SK-MEL-5 (cell line): Measurements from ENCODE around the gene ZNF683. TPM values are rescaled to one million over a fixed set of nuclear protein-coding genes. Genes with fewer than 3 reads are reported as not detected.

Experiments
- DNase-seq: peaks from one replicate; pipeline ENCODE4 v3.0.0-alpha.2; 2016; ENCODE audit warnings: low read depth, low spot score
- in situ Hi-C: cut with HindIII; loops from 2 replicates; pipeline ENCODE4 v1.10.0; 2016; ENCODE audit warnings: low sequenced_read_pairs, high pct_unique_total_duplicates, low pct_unique_long_range_greater_than_20kb
- total RNA-seq: library from RNA; depleted of rRNA; stranded (reverse); fragments of >200 nt; shearing (Covaris generic); gene quantifications from 2 replicates; pipeline ENCODE4 v1.2.3, GENCODE V29; 2014

Gene ZNF683
- total RNA-seq, 1 experiment from 2014 or later: not detected

- in situ Hi-C loops: no loop called here
- peak; percentile 81 for DNase-seq
Observed at GRCh38 chr1:26363549-26364448, 8.8 kb downstream of the ZNF683 start.

- in situ Hi-C loops: no loop called here
Observed at GRCh38 chr1:26362331-26362730, 10.2 kb downstream of the ZNF683 start.

GRCh38 chr1:26361605-26362122, 10.9 kb downstream of the ZNF683 start:
- no peak for DNase-seq
- in situ Hi-C loops: no loop called here

More at GRCh38 chr1:26362331-26362730, 10.2 kb downstream of the ZNF683 start:
- DNase-seq: no peak

- in situ Hi-C loops: no loop called here
- no peak for DNase-seq
Observed at GRCh38 chr1:26360807-26361604, 11.5 kb downstream of the ZNF683 start.

GRCh38 chr1:26359981-26360806, 12.4 kb downstream of the ZNF683 start:
- DNase-seq: no peak
- in situ Hi-C loops: no loop called here

GRCh38 chr1:26358411-26359384, 13.9 kb downstream of the ZNF683 start:
- DNase-seq: no peak
- in situ Hi-C loops: no loop called here

GRCh38 chr1:26357121-26357602, 15.4 kb downstream of the ZNF683 start:
- in situ Hi-C loops: no loop called here
- no peak for DNase-seq

- DNase-seq: no peak
- in situ Hi-C loops: no loop called here
Observed at GRCh38 chr1:26356106-26356505, 16.4 kb downstream of the ZNF683 start.

GRCh38 chr1:26354972-26355371, 17.6 kb downstream of the ZNF683 start:
- no peak for DNase-seq
- in situ Hi-C loops: no loop called here

GRCh38 chr1:26353976-26354820, 18.4 kb downstream of the ZNF683 start, which contains the start of gene CRYBG2:
Gene CRYBG2 (minus strand): TSS chr1:26354130. CDS start chr1:26346657, 7,473 bp downstream.
- DNase-seq: no peak

GRCh38 chr1:26353210-26353859, 19.2 kb downstream of the ZNF683 start:
- no peak for DNase-seq
- in situ Hi-C loops: no loop called here

More at GRCh38 chr1:26353976-26354820, 18.4 kb downstream of the ZNF683 start, which contains the start of gene CRYBG2:
- in situ Hi-C loops: no loop called here

- in situ Hi-C loops: no loop called here
- no peak for DNase-seq
Observed at GRCh38 chr1:26352338-26352679, 20.2 kb downstream of the ZNF683 start.

GRCh38 chr1:26351590-26352337, 20.8 kb downstream of the ZNF683 start:
- in situ Hi-C loops: no loop called here
- DNase-seq: no peak
